ENCODE data around the gene PTPN1. TPM values are rescaled to one million over a fixed set of nuclear protein-coding genes. Genes with fewer than 3 reads are reported as not detected.

PTPN1 gene
- total RNA-seq, 1 donor from 2014 or later: 26.0 TPM

- peaks cover 10% of the 10 kb centered on the region for H3K36me3 Mint-ChIP-seq (ENCODE audit: insufficient read depth)
- H3K4me1 Mint-ChIP-seq (ENCODE audit: low read depth): peaks cover 4% of the 10 kb centered on the region
- no peaks in the 10 kb centered on the region for H3K27me3 Mint-ChIP-seq
- no peak overlapping the region for H3K27ac Mint-ChIP-seq
- no peak for DNase-seq (ENCODE audit: low spot score, unreplicated experiment)
- H3K9me3 Mint-ChIP-seq (ENCODE audit: low read depth): no peaks in the 10 kb centered on the region
- TF ChIP-seq, protein P1, sequence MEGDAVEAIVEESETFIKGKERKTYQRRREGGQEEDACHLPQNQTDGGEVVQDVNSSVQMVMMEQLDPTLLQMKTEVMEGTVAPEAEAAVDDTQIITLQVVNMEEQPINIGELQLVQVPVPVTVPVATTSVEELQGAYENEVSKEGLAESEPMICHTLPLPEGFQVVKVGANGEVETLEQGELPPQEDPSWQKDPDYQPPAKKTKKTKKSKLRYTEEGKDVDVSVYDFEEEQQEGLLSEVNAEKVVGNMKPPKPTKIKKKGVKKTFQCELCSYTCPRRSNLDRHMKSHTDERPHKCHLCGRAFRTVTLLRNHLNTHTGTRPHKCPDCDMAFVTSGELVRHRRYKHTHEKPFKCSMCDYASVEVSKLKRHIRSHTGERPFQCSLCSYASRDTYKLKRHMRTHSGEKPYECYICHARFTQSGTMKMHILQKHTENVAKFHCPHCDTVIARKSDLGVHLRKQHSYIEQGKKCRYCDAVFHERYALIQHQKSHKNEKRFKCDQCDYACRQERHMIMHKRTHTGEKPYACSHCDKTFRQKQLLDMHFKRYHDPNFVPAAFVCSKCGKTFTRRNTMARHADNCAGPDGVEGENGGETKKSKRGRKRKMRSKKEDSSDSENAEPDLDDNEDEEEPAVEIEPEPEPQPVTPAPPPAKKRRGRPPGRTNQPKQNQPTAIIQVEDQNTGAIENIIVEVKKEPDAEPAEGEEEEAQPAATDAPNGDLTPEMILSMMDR (IDR thresholded peaks at IDR 0.05; ENCODE audit: unreplicated experiment): no peak
- no peak overlapping the region for H3K4me3 Mint-ChIP-seq (ENCODE audit: low read depth)
Observed at GRCh38 chr20:50559149-50559548, 49.0 kb downstream of the PTPN1 start.

DNA sequence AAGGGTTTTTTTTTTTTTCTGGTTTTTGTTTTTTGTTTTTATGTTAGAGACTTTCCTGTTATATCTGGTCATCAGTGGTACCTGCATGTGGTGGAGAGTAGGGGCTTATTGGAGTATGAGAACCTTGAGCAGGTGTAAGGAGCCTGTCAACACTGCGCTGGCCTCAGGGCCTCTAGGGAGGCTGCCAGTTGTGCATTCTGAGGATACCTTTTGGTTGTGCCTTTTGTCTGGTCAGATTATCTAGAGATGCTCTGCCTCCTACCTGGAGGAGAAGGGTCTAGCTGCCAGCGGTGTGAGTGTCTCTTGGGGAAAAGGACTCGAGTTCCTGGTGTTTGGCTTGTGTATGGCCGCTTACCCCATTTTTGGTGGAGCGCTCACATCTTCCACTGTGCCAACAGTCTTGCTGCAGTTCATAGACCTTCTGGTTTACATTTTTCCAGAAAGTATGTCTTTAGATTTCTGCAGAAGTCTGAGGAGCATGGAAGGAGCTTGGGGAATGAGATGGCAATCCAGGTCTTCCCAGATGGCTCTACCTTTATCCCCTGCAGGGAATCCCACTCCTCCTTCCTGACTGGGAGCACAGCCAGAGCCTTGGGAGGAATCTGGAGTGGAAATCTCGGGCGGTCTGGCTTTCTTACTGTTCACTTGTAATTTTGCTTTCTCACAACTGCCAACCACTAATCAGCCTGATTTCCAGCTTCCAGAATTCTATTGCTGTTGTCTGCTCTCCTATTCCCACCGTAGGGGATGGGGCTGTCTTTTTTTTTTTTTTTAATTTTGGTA, 49.9 kb downstream of the PTPN1 start:
- no peaks in the 10 kb centered on the region for H3K9me3 Mint-ChIP-seq (ENCODE audit: low read depth)
- peaks cover 4% of the 10 kb centered on the region for H3K4me1 Mint-ChIP-seq (ENCODE audit: low read depth)
- no peak overlapping the region for H3K4me3 Mint-ChIP-seq (ENCODE audit: low read depth)
- no peaks in the 10 kb centered on the region for H3K27me3 Mint-ChIP-seq
- peaks cover 10% of the 10 kb centered on the region for H3K36me3 Mint-ChIP-seq (ENCODE audit: insufficient read depth)
- no peak for DNase-seq (ENCODE audit: low spot score, unreplicated experiment)
- TF ChIP-seq, protein P1 (IDR thresholded peaks at IDR 0.05; ENCODE audit: unreplicated experiment): no peak
- H3K27ac Mint-ChIP-seq: no peak overlapping the region

GRCh38 chr20:50560867-50561266, 50.7 kb downstream of the PTPN1 start:
- TF ChIP-seq, protein P1 (IDR thresholded peaks at IDR 0.05; ENCODE audit: unreplicated experiment): no peak
- DNase-seq (ENCODE audit: low spot score, unreplicated experiment): no peak
- peaks cover 1% of the 10 kb centered on the region for H3K4me1 Mint-ChIP-seq (ENCODE audit: low read depth)
- peak overlapping the region; percentile 3 for H3K27ac Mint-ChIP-seq
- no peak overlapping the region for H3K4me3 Mint-ChIP-seq (ENCODE audit: low read depth)
- H3K27me3 Mint-ChIP-seq: no peaks in the 10 kb centered on the region
- H3K9me3 Mint-ChIP-seq (ENCODE audit: low read depth): no peaks in the 10 kb centered on the region
- peaks cover 10% of the 10 kb centered on the region for H3K36me3 Mint-ChIP-seq (ENCODE audit: insufficient read depth)

DNA sequence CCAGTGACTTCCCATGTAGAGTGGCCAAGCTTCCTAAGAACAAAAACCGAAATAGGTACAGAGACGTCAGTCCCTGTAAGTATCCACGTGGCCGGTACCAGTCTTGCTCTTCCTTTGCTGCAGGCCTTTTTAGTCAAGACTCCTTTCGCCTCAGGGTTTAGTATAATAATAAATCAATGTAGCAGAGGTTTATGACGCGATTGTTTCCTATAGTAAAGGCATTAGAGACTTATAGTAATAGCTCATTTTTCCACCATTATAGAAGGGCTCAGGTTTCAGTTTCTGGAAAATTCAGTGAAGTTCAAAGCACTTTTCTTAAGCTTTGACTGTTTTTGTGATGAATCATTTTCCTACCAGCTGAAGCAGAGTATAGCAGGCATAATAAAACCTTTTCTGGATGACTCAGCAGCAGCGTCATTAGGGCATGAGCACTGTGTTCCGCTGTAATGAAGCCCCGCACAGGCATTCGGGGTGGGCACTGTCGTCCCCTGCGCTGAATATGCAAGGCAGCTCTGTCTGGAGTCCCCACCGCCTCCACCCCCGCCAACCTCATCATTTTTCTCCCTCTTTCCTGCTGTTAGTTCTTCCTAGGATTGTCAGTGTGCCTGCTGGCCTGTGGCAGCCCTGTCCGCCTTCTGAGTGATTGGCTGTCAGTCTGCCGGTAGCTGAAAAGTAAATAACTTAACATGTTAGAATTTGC, 51.3 kb downstream of the PTPN1 start:
- H3K9me3 Mint-ChIP-seq (ENCODE audit: low read depth): no peaks in the 10 kb centered on the region
- peaks cover 11% of the 10 kb centered on the region for H3K36me3 Mint-ChIP-seq (ENCODE audit: insufficient read depth)
- no peaks in the 10 kb centered on the region for H3K27me3 Mint-ChIP-seq
- no peak overlapping the region for H3K4me3 Mint-ChIP-seq (ENCODE audit: low read depth)
- TF ChIP-seq, protein P1 (IDR thresholded peaks at IDR 0.05; ENCODE audit: unreplicated experiment): no peak
- DNase-seq (ENCODE audit: low spot score, unreplicated experiment): no peak
- H3K4me1 Mint-ChIP-seq (ENCODE audit: low read depth): no peaks in the 10 kb centered on the region
- peak overlapping the region; percentile 62 for H3K27ac Mint-ChIP-seq

DNA sequence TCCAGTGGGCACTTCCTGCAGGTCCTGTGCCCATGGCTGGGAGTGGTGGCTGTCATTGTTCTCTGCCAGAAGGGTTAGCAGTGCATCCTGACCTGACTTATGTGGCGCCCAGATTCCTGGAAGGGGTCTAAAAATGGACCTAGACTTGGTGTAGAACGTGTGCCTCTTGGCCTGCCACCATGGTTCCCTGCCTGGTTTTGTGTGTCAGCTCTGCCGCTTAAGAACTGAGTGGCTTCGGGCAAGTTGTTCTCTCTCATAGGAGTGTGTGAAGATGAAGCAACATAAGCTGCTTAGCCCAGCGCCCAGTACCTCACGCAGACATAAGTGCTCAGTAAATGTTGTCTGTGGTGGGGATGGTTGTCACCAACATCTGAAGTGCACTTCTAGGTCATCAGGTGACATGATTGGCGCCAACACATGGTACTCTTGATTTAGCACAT, 52.1 kb downstream of the PTPN1 start:
- no peak overlapping the region for H3K27ac Mint-ChIP-seq
- TF ChIP-seq, protein P1 (IDR thresholded peaks at IDR 0.05; ENCODE audit: unreplicated experiment): no peak
- no peaks in the 10 kb centered on the region for H3K27me3 Mint-ChIP-seq
- DNase-seq (ENCODE audit: low spot score, unreplicated experiment): no peak
- no peak overlapping the region for H3K4me3 Mint-ChIP-seq (ENCODE audit: low read depth)
- H3K4me1 Mint-ChIP-seq (ENCODE audit: low read depth): no peaks in the 10 kb centered on the region
- H3K36me3 Mint-ChIP-seq (ENCODE audit: insufficient read depth): peaks cover 15% of the 10 kb centered on the region
- H3K9me3 Mint-ChIP-seq (ENCODE audit: low read depth): no peaks in the 10 kb centered on the region
